A673 (cell line): ENCODE results near the gene LRRC72.

Experiments used
- EZH2 ChIP-seq: fragments of 200-600 bp; sonication (generic); IDR thresholded peaks from 2 replicates; pipeline ENCODE4 v1.6.1; 2017; ENCODE audit warnings: borderline replicate concordance, low read depth, mild to moderate bottlenecking, mixed read lengths, antibody characterized with exemption, low read length; ENCODE audit not compliant: poor library complexity, severe bottlenecking
- TF ChIP-seq, protein P1 (sequence below): fragments of 300-800, 200-600 bp; sonication (generic); conservative IDR thresholded peaks from 2 replicates; pipeline ENCODE4 v1.5.1; 2017; ENCODE audit warnings: low read depth, mild to moderate bottlenecking, antibody characterized with exemption, low read length, moderate library complexity, mixed read lengths

DNA sequence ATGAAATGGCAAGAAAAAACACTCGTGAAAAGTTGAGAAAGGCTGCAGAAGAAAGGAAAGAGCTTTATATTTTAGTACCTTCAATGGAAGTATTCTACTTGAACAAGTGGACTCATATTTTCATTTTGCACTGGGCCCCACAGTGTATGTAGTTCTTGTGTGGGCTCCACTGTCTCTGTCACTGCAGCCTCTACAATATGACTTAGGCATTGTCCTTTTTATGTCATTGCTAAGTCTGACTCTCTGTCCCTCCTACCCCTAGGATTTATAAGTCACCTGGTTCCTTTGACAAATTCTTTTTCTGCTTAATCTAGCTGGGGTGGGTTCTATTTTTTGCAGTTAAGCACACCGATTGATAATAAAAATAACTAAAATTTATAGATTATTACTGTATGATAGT lies 33.4 kb upstream of the LRRC72 start:
- TF ChIP-seq, protein P1, sequence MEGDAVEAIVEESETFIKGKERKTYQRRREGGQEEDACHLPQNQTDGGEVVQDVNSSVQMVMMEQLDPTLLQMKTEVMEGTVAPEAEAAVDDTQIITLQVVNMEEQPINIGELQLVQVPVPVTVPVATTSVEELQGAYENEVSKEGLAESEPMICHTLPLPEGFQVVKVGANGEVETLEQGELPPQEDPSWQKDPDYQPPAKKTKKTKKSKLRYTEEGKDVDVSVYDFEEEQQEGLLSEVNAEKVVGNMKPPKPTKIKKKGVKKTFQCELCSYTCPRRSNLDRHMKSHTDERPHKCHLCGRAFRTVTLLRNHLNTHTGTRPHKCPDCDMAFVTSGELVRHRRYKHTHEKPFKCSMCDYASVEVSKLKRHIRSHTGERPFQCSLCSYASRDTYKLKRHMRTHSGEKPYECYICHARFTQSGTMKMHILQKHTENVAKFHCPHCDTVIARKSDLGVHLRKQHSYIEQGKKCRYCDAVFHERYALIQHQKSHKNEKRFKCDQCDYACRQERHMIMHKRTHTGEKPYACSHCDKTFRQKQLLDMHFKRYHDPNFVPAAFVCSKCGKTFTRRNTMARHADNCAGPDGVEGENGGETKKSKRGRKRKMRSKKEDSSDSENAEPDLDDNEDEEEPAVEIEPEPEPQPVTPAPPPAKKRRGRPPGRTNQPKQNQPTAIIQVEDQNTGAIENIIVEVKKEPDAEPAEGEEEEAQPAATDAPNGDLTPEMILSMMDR: no peak
- no peak for TF ChIP-seq EZH2
